Smooth muscle cell (in vitro differentiated cells): Measurements from ENCODE around the gene PNRC2. TPM values are rescaled to one million over a fixed set of nuclear protein-coding genes. Genes with fewer than 3 reads are reported as not detected.

Experiments
- DNase-seq: peaks from one replicate; lab custom pipeline; 2025; ENCODE audit not compliant: unreplicated experiment; lab: John Stamatoyannopoulos, UW
- H2AFZ ChIP-seq: fragments of 200-600 bp; sonication (generic); 2 replicates; pipeline ENCODE4 v1.6.0; 2016; ENCODE audit warnings: antibody characterized with exemption, low read depth, mild to moderate bottlenecking
- H3F3A ChIP-seq: fragments of 200-600 bp; sonication (generic); 2 replicates; pipeline ENCODE4 v1.6.0; 2017; ENCODE audit warnings: antibody characterized with exemption, low read depth
- H3K27ac ChIP-seq: fragments of 200-600 bp; sonication (generic); 2 replicates; pipeline ENCODE4 v1.5.1; 2016; ENCODE audit warnings: low read depth, mild to moderate bottlenecking
- H3K27me3 ChIP-seq: fragments of 200-600 bp; sonication (generic); 2 replicates; pipeline ENCODE4 v1.6.1; 2016; ENCODE audit warnings: low read depth, mild to moderate bottlenecking
- H3K36me3 ChIP-seq: fragments of 200-600 bp; sonication (generic); 2 replicates; pipeline ENCODE4 v1.5.1; 2016; ENCODE audit warnings: low read depth
- H3K4me1 ChIP-seq: fragments of 200-600 bp; sonication (generic); 2 replicates; pipeline ENCODE4 v1.5.1; 2016; ENCODE audit warnings: low read depth
- H3K4me2 ChIP-seq: fragments of 200-600 bp; sonication (generic); 2 replicates; pipeline ENCODE4 v1.6.0; 2016; ENCODE audit warnings: mild to moderate bottlenecking
- H3K4me3 ChIP-seq: fragments of 200-600 bp; sonication (generic); 2 replicates; pipeline ENCODE4 v1.5.1; 2016; ENCODE audit warnings: mild to moderate bottlenecking
- H3K79me2 ChIP-seq: fragments of 200-600 bp; sonication (generic); 2 replicates; pipeline ENCODE4 v1.6.0; 2016; ENCODE audit warnings: low read depth, mild to moderate bottlenecking
- H3K9ac ChIP-seq: fragments of 200-600 bp; sonication (generic); 2 replicates; pipeline ENCODE4 v1.6.0; 2016; ENCODE audit warnings: low read depth
- H3K9me3 ChIP-seq: fragments of 200-600 bp; sonication (generic); replicated peaks from 2 replicates; pipeline ENCODE4 v1.5.1; 2016; ENCODE audit warnings: low read depth
- H4K20me1 ChIP-seq: fragments of 200-600 bp; sonication (generic); 2 replicates; pipeline ENCODE4 v1.6.0; 2016; ENCODE audit warnings: low read depth
- WGBS: methylation state at CpG from one replicate; pipeline ENCODE4 v1.1.7; 2016; ENCODE audit warnings: low lambda C conversion rate; 5-methylcytosine and 5-hydroxymethylcytosine counted together
- polyA plus RNA-seq: library from polyadenylated mRNA; unstranded; fragments of >200 nt; fragmentation: Nextera tagmentation; extraction: Ambion mirVana; gene quantifications from 2 replicates; pipeline ENCODE4 v1.2.1, GENCODE V29; 2016
- total RNA-seq: library from RNA; depleted of rRNA; stranded (reverse); fragments of >200 nt; gene quantifications from 2 replicates; pipeline ENCODE4 v1.2.3, GENCODE V29; 2014
- TF ChIP-seq, protein P1 (sequence below): fragments of 200-600 bp; sonication (generic); IDR thresholded peaks from 2 replicates; pipeline ENCODE4 v1.5.1; 2017; ENCODE audit warnings: borderline replicate concordance, mild to moderate bottlenecking, antibody characterized with exemption; ENCODE audit not compliant: insufficient read depth, poor library complexity, severe bottlenecking

PNRC2 gene
- total and polyA plus RNA-seq, 2 experiments from 2014 or later = 53.3 to 77.8 TPM

DNA sequence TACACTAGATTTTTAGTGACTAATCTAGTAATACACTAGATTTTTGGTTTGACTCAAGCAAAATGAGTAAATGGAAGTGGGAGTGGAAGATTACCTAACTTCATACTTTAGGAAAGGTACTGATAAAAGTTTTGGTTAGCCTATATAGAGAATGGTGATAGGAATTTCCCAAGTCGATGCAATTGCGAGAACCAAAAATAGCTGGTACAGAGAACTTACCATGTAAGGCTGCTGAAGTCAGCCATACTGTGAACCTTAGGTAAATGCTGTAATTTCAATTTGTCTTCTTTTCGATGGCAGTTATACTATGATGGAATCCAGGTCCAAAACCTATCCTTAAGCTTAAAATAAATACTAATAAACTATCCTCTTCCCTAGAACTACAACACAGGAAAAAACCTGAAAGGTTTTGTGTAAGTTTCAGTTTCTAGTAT lies 4.6 kb downstream of the PNRC2 start:
- peaks cover 74% of the 10 kb centered on the region for H4K20me1 ChIP-seq
- 85% methylated on average over 3 of the region's 3 CpGs for WGBS
- TF ChIP-seq, protein P1, sequence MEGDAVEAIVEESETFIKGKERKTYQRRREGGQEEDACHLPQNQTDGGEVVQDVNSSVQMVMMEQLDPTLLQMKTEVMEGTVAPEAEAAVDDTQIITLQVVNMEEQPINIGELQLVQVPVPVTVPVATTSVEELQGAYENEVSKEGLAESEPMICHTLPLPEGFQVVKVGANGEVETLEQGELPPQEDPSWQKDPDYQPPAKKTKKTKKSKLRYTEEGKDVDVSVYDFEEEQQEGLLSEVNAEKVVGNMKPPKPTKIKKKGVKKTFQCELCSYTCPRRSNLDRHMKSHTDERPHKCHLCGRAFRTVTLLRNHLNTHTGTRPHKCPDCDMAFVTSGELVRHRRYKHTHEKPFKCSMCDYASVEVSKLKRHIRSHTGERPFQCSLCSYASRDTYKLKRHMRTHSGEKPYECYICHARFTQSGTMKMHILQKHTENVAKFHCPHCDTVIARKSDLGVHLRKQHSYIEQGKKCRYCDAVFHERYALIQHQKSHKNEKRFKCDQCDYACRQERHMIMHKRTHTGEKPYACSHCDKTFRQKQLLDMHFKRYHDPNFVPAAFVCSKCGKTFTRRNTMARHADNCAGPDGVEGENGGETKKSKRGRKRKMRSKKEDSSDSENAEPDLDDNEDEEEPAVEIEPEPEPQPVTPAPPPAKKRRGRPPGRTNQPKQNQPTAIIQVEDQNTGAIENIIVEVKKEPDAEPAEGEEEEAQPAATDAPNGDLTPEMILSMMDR = no peak
- H3K9ac ChIP-seq = no peak overlapping the region
- DNase-seq = no peak
- H3K4me1 ChIP-seq = no peaks in the 10 kb centered on the region
- H3K4me3 ChIP-seq = no peak overlapping the region
- no peaks in the 10 kb centered on the region for H3K27me3 ChIP-seq
- peaks cover 12% of the 10 kb centered on the region for H3K36me3 ChIP-seq
- H3K9me3 ChIP-seq = no peaks in the 10 kb centered on the region
- peaks cover 34% of the 10 kb centered on the region for H3K79me2 ChIP-seq
- peak overlapping the region; percentile 33 for H3K4me2 ChIP-seq
- peaks cover 60% of the 10 kb centered on the region for H3F3A ChIP-seq
- H3K27ac ChIP-seq = peak overlapping the region; percentile 62
- H2AFZ ChIP-seq = no peak overlapping the region

GRCh38 chr1:23964790-23965740 lies 5.4 kb downstream of the PNRC2 start:
- no peak for DNase-seq
- Histone ChIP-seq H3K4me2 (peak overlapping the region; percentile 33), H3K36me3 (peaks cover 16% of the 10 kb centered on the region), H3K9me3 (no peaks in the 10 kb centered on the region), H2AFZ (no peak overlapping the region), H3K27me3 (no peaks in the 10 kb centered on the region), H3K79me2 (peaks cover 39% of the 10 kb centered on the region), H3K27ac (peak overlapping the region; percentile 62), H3F3A (peaks cover 58% of the 10 kb centered on the region), H4K20me1 (peaks cover 82% of the 10 kb centered on the region), H3K4me1 (no peaks in the 10 kb centered on the region), H3K4me3 (no peak overlapping the region), H3K9ac (no peak overlapping the region)
- TF ChIP-seq, protein P1 = no peak
- 76% methylated on average over 5 of the region's 5 CpGs for whole genome bisulfite sequencing

DNA sequence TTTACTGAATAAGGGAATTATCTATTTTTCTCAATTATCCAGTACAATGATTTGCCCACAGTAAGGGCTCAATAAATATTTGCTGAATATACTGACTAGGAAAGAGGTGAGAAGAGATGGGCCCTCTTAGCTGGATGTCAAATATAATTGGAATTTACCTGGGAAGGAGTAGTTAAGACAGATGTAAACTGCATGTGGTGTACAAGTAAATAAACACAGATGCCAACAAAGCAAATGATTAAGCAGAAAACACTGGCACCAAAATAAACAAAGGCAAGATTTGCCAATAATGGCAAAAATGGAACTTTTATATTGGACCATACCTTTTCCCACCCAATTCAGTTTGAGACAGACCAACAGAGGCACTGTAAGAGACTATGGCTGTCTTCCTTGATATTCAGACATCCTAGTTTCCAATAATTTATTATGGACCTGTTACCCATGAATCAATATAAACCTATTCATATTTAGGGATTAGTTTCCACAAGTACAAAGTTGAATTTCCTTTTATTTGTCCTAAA lies 7.4 kb downstream of the PNRC2 start:
- H3K27ac ChIP-seq = peak overlapping the region; percentile 62

More for the DNA sequence above, 7.4 kb downstream of the PNRC2 start:
- TF ChIP-seq, protein P1 = no peak
- Histone ChIP-seq H3F3A (peaks cover 63% of the 10 kb centered on the region), H3K79me2 (peaks cover 38% of the 10 kb centered on the region), H3K27me3 (no peaks in the 10 kb centered on the region), H3K36me3 (peaks cover 20% of the 10 kb centered on the region), H3K9me3 (no peaks in the 10 kb centered on the region), H4K20me1 (peaks cover 81% of the 10 kb centered on the region), H3K4me2 (no peak overlapping the region), H2AFZ (no peak overlapping the region), H3K4me1 (no peaks in the 10 kb centered on the region), H3K4me3 (no peak overlapping the region), H3K9ac (no peak overlapping the region)
- DNase-seq = no peak
